Endodermal cell (in vitro differentiated cells): ENCODE results near the gene RAPGEF1. TPM values are rescaled to one million over a fixed set of nuclear protein-coding genes. Genes with fewer than 3 reads are reported as not detected.
A peak's percentile ranks its signal among the peaks of the same experiment; 100 is the strongest.

Experiments
- DNase-seq: peaks from one replicate; pipeline ENCODE4 v3.0.0-alpha.2; 2017
- H3K27ac ChIP-seq: 2 replicates; pipeline ENCODE4 v1.5.1; 2013; ENCODE audit warnings: mild to moderate bottlenecking, low read depth, low read length, moderate library complexity
- H3K27me3 ChIP-seq: 2 replicates; pipeline ENCODE4 v1.6.1; 2013; ENCODE audit warnings: mild to moderate bottlenecking, low read length, moderate library complexity; ENCODE audit not compliant: insufficient read depth, control insufficient read depth, poor library complexity, severe bottlenecking
- H3K36me3 ChIP-seq: 2 replicates; pipeline ENCODE4 v1.7.0; 2013; ENCODE audit warnings: mild to moderate bottlenecking, low read length, moderate library complexity; ENCODE audit not compliant: control insufficient read depth, insufficient read depth
- H3K4me1 ChIP-seq: one replicate; pipeline ENCODE4 v1.7.0; 2013; ENCODE audit warnings: low read length; ENCODE audit not compliant: control insufficient read depth, insufficient read depth
- H3K4me3 ChIP-seq: 2 replicates; pipeline ENCODE4 v1.5.1; 2013; ENCODE audit warnings: mild to moderate bottlenecking, low read length, moderate library complexity
- H3K9ac ChIP-seq: 2 replicates; pipeline ENCODE4 v1.6.1; 2013; ENCODE audit warnings: mild to moderate bottlenecking, low read length, moderate library complexity; ENCODE audit not compliant: poor library complexity, severe bottlenecking; ENCODE audit errors: extremely low read depth
- H3K9me3 ChIP-seq: 2 replicates; pipeline ENCODE4 v1.6.1; 2013; ENCODE audit warnings: mild to moderate bottlenecking, low read length, moderate library complexity; ENCODE audit not compliant: control insufficient read depth
- H3K27ac Mint-ChIP-seq: 2 replicates; pipeline ENCODE4 v1.8.0; 2020; ENCODE audit warnings: mixed read lengths
- H3K27me3 Mint-ChIP-seq: 2 replicates; pipeline ENCODE4 v1.8.0; 2021; ENCODE audit warnings: mild to moderate bottlenecking, mixed read lengths; ENCODE audit not compliant: insufficient read depth
- H3K36me3 Mint-ChIP-seq: 2 replicates; pipeline ENCODE4 v1.8.0; 2020; ENCODE audit warnings: low read depth, mixed read lengths
- H3K4me1 Mint-ChIP-seq: 2 replicates; pipeline ENCODE4 v1.8.0; 2020; ENCODE audit warnings: mixed read lengths
- H3K4me3 Mint-ChIP-seq: 2 replicates; pipeline ENCODE4 v1.8.0; 2020; ENCODE audit warnings: mild to moderate bottlenecking, moderate library complexity, mixed read lengths
- H3K9me3 Mint-ChIP-seq: 2 replicates; pipeline ENCODE4 v1.8.0; 2020; ENCODE audit warnings: mild to moderate bottlenecking, mixed read lengths
- WGBS, 2 experiments: methylation state at CpG; one replicate each; pipeline versions ENCODE4 v1.1.5 to v1.1.7; 2013; ENCODE audit warnings: missing lambda C conversion rate in 2 of 2, mixed read lengths in 1 of 2; ENCODE audit not compliant: insufficient coverage in 1 of 2, insufficient read length in 1 of 2; 5-methylcytosine and 5-hydroxymethylcytosine counted together
- total RNA-seq, 2 donors: library from RNA; stranded (reverse); fragmentation: NEBNext Ultra II Directional in 1 of 2; extraction: Animal tissue kit (Norgen Biotek cat#: 25700) in 1 of 2; gene quantifications; 2 replicates in 1 of 2; 3 replicates in 1 of 2; pipeline ENCODE4 v1.2.1, GENCODE V29; 2021
- TF ChIP-seq, protein P1 (sequence below): fragments of 200-600 bp; sonication (generic); conservative IDR thresholded peaks from 2 replicates; pipeline ENCODE4 v1.5.0; 2021; ENCODE audit warnings: antibody characterized with exemption, mild to moderate bottlenecking

The RAPGEF1 gene
- total RNA-seq, 2 donors from 2014 or later = 63.4 to 85.5 TPM

DNA sequence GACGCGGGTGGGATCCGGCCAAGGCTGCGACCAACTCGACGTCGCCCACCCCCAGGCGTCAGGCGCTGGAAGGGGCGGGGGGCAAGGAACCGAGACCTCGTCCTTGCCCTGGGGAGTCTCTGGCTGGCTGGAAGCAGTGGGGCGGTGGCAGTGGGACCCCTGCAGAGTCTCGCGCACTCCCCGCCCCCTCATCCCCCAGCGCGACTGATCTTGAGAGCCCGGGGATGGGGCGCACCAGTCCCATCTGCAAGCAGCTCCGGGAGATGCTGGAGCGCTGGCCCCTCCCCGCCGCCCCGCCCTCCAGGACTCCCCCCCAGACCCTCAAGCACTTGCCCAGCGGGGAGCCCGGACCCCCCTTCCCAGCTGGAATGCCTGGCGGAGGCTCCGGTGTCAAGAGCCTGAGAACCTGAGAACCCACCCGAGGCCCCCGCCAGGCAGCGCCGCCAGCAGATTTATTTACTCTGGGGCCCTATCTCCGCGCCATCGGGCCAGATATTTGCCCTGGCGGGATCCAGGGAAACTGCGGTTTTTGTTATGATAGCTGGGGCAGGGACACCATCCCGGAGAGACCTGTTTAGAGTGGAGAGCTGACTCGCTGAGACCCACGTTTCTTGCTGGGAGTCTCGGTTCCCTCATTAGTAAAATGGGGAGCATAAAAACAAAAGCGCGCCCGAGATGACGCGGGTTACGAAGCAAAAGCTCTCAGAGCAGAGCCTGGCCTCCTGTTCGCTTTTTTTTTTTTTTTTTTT, 193.4 kb downstream of the RAPGEF1 start:
- Mint-ChIP-seq H3K36me3 (peaks cover 54% of the 10 kb centered on the region), H3K9me3 (peaks cover 72% of the 10 kb centered on the region), H3K27me3 (peaks cover 21% of the 10 kb centered on the region), H3K4me1 (peaks cover 35% of the 10 kb centered on the region), H3K27ac (peak overlapping the region; percentile 94), H3K4me3 (peak overlapping the region; percentile 74)
- no peaks in the 10 kb centered on the region for H3K36me3 ChIP-seq
- WGBS, 2 experiments = 32 to 72% methylated on average over 12 to 49 of the region's 49 CpGs
- H3K9ac ChIP-seq = peak overlapping the region; percentile 20
- TF ChIP-seq, protein P1, sequence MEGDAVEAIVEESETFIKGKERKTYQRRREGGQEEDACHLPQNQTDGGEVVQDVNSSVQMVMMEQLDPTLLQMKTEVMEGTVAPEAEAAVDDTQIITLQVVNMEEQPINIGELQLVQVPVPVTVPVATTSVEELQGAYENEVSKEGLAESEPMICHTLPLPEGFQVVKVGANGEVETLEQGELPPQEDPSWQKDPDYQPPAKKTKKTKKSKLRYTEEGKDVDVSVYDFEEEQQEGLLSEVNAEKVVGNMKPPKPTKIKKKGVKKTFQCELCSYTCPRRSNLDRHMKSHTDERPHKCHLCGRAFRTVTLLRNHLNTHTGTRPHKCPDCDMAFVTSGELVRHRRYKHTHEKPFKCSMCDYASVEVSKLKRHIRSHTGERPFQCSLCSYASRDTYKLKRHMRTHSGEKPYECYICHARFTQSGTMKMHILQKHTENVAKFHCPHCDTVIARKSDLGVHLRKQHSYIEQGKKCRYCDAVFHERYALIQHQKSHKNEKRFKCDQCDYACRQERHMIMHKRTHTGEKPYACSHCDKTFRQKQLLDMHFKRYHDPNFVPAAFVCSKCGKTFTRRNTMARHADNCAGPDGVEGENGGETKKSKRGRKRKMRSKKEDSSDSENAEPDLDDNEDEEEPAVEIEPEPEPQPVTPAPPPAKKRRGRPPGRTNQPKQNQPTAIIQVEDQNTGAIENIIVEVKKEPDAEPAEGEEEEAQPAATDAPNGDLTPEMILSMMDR = peak; percentile 49
- DNase-seq = peak; percentile 65
- no peaks in the 10 kb centered on the region for H3K4me1 ChIP-seq
- H3K9me3 ChIP-seq = peaks cover 36% of the 10 kb centered on the region
- H3K27ac ChIP-seq = no peak overlapping the region
- H3K4me3 ChIP-seq = peak overlapping the region; percentile 40
- H3K27me3 ChIP-seq = no peaks in the 10 kb centered on the region

DNA sequence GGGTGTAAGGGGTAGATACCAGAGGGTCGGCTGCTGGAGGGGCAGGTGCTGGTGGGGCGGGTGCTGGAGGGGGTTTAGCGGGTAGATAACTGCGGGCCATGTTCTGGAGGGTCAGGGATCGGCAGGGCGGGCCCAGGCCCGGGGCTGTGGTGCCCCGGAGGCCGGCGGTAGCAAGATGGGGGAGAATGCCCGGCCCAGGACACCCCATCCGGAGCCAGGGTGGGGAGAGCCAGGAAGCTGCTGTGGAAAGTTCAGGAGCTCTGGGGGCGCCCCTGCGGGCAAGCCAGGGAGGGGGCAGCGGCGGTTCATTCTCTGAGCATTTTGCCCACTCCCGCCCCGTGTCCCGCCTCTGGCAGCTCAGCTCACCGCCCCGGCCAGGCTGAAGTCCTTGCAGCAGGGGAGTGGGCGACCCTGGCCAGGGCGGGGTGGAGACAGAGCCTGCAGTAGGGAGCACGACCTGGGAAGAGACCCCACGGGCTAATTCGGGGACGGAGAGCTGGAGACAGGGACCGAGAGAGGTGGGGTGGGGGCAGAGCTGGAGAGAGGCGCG, 194.0 kb downstream of the RAPGEF1 start:
- Histone ChIP-seq H3K27ac (no peak overlapping the region), H3K9ac (peak overlapping the region; percentile 20), H3K4me3 (no peak overlapping the region), H3K36me3 (no peaks in the 10 kb centered on the region), H3K9me3 (peaks cover 36% of the 10 kb centered on the region), H3K27me3 (no peaks in the 10 kb centered on the region), H3K4me1 (no peaks in the 10 kb centered on the region)
- TF ChIP-seq, protein P1 = no peak
- Mint-ChIP-seq H3K4me1 (peaks cover 34% of the 10 kb centered on the region), H3K27ac (peak overlapping the region; percentile 70), H3K9me3 (peaks cover 69% of the 10 kb centered on the region), H3K27me3 (peaks cover 21% of the 10 kb centered on the region), H3K36me3 (peaks cover 49% of the 10 kb centered on the region), H3K4me3 (peak overlapping the region; percentile 74)
- no peak for DNase-seq
- WGBS, 2 experiments = 46 to 62% methylated on average over 7 to 30 of the region's 30 CpGs

DNA sequence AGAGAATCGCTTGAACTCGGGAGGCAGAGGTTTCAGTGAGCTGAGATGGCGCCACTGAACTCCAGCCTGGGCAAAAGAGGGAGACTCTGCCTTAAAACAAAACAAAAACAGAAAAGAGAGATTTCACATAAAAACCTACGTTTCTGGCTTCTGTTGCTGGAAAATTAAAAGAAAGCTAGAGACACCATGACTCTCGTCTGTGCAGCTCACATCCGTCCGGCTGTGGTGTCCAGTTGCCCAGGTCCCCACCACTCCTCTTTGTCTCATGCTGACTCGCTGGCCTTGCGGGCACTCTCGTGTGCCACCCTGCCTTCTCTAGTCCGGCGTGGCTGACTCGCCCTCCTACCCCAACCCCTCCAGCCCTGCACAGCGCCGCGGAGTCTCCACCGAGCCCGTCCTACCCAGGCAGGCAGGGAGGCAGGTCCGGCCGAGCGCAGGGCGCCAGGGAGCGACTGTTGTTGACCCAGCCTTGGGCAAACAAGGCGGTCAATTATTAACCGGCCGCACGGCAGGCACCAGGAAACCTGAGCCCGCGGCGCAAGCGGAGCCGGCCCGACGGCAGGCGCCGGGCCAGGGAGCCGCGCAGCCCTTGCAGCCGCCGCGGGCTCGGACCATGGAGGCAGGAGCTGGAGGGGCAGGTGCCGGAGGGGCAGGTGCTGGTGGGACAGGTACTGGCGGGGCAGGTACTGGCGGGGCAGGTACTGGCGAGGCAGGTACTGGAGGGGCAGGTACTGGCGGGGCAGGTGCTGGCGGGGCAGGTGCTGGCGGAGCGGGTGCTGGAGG, 194.7 kb downstream of the RAPGEF1 start, which contains the start of gene PRRT1B:
TSS of gene PRRT1B (plus strand) at position 521 of the 783 bp plus-strand sequence. CDS start at position 614, 93 bp downstream.
- Mint-ChIP-seq H3K9me3 (peaks cover 69% of the 10 kb centered on the region), H3K36me3 (peaks cover 44% of the 10 kb centered on the region), H3K27me3 (peaks cover 21% of the 10 kb centered on the region), H3K4me3 (peak within 1 kb of the TSS; percentile 74), H3K4me1 (peaks cover 29% of the 10 kb centered on the region), H3K27ac (peak within 1 kb of the TSS; percentile 81)
- no peaks in the 10 kb centered on the region for H3K4me1 ChIP-seq
- H3K27me3 ChIP-seq = no peaks in the 10 kb centered on the region
- H3K36me3 ChIP-seq = no peaks in the 10 kb centered on the region
- TF ChIP-seq, protein P1 = no peak
- no peak for DNase-seq
- peak within 1 kb of the TSS; percentile 53 for H3K4me3 ChIP-seq
- peaks cover 36% of the 10 kb centered on the region for H3K9me3 ChIP-seq
- 65 to 90% methylated on average over 10 to 49 of the region's 50 CpGs for WGBS, 2 experiments
- peak within 1 kb of the TSS; percentile 20 for H3K9ac ChIP-seq
- H3K27ac ChIP-seq = no peak within 1 kb of the TSS
